PC-3 (cell line): ENCODE results near the gene UMODL1.

Experiments used
- CTCF ChIP-seq: fragments of 300-600 bp; sonication (generic); conservative IDR thresholded peaks from 2 replicates; pipeline ENCODE4 v1.5.1; 2017; ENCODE audit warnings: antibody characterized with exemption, low read depth, mild to moderate bottlenecking, low read length
- EZH2phosphoT487 ChIP-seq: fragments of 300-600 bp; sonication (generic); IDR thresholded peaks from 2 replicates; pipeline ENCODE4 v1.6.1; 2018; ENCODE audit warnings: mild to moderate bottlenecking, antibody characterized with exemption, low read length, borderline replicate concordance

- no peak for TF ChIP-seq EZH2phosphoT487
- no peak for TF ChIP-seq CTCF
Measured at GRCh38 chr21:42182713-42183371, 111.7 kb downstream of the UMODL1 start.
